OCI-LY1 (cell line): ENCODE data around the gene ANK3.

Experiments used
- EZH2 ChIP-seq: fragments of 200-600 bp; sonication (generic), shearing (Covaris generic); IDR thresholded peaks from 2 replicates; pipeline ENCODE4 v1.8.0; 2017; ENCODE audit warnings: borderline replicate concordance, mixed run types, mild to moderate bottlenecking, antibody characterized with exemption, low read length, moderate library complexity, mixed read lengths
- TF ChIP-seq, protein P1 (sequence below): fragments of 200-600 bp; sonication (generic), shearing (Covaris generic); IDR thresholded peaks from 2 replicates; pipeline ENCODE4 v1.5.1; 2017; ENCODE audit warnings: mild to moderate bottlenecking, antibody characterized with exemption, low read length, moderate library complexity, mixed read lengths

- TF ChIP-seq, protein P1, sequence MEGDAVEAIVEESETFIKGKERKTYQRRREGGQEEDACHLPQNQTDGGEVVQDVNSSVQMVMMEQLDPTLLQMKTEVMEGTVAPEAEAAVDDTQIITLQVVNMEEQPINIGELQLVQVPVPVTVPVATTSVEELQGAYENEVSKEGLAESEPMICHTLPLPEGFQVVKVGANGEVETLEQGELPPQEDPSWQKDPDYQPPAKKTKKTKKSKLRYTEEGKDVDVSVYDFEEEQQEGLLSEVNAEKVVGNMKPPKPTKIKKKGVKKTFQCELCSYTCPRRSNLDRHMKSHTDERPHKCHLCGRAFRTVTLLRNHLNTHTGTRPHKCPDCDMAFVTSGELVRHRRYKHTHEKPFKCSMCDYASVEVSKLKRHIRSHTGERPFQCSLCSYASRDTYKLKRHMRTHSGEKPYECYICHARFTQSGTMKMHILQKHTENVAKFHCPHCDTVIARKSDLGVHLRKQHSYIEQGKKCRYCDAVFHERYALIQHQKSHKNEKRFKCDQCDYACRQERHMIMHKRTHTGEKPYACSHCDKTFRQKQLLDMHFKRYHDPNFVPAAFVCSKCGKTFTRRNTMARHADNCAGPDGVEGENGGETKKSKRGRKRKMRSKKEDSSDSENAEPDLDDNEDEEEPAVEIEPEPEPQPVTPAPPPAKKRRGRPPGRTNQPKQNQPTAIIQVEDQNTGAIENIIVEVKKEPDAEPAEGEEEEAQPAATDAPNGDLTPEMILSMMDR: no peak
- TF ChIP-seq EZH2: no peak
Measured at GRCh38 chr10:60299390-60299778, 90.3 kb downstream of the ANK3 start.
